EL (cell line): ENCODE data around the gene ZFAND3.

Source experiments
- DNase-seq: peaks from one replicate; pipeline ENCODE4 v3.0.0-alpha.2; 2016

Gene ZFAND3

DNA sequence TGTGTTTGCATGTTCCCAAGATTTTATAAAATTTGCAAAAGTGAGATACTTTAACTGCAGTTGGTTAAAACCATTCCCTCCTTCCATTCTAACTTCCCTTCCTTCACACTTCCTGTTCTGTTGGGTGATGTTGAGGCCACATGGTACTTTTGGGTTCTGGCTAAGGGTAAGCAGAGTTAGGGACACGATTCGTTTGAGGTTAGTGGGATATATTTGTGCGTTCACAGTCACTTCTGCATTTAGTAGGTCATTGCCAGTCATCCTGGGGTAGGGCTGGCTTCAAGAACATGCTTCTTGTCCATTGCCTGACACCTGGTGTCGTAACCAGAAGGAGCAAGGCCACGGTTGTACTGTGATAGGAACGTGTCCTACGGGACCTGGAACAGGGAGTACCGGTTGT lies 340.1 kb downstream of the ZFAND3 start:
- DNase-seq, result no peak

DNA sequence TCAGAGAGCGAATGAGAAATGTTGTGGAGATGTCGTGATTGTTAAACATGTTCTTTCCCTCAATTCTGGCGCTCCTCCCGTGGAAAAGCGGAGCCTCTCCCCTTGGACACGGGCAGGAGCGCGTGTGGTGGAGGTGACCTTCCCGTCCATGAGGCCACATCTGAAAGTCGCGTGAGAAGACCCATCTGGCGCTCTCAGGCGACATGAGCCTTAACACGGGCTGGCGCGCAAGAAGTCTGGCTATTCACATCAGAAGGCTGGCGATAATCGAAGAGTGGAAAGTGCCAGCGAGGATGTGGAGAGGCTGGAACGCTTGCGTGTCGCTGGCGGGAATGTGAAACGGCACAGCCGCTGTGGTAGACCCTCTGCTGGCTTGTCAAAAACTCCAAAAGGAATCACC lies 341.3 kb downstream of the ZFAND3 start:
- no peak for DNase-seq

DNA sequence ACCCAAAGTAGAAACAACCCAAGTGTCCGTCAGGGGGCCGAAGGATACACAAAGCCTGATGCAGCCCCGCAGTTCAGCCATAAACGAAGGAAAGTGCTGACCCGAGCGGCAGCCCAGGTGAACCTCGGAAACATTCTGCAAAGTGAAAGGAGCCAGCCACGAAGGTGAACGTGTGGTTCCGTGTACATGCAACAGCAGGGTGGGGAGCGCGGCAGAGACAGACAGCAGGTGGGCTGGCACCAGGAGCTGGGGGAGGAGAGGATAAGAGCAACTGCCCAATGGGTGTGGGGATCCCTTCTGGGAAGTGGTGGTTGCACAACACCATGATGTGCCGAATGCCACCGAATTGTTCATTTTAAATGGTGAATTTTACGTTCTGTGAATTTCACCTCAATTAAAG lies 341.8 kb downstream of the ZFAND3 start:
- no peak for DNase-seq

DNA sequence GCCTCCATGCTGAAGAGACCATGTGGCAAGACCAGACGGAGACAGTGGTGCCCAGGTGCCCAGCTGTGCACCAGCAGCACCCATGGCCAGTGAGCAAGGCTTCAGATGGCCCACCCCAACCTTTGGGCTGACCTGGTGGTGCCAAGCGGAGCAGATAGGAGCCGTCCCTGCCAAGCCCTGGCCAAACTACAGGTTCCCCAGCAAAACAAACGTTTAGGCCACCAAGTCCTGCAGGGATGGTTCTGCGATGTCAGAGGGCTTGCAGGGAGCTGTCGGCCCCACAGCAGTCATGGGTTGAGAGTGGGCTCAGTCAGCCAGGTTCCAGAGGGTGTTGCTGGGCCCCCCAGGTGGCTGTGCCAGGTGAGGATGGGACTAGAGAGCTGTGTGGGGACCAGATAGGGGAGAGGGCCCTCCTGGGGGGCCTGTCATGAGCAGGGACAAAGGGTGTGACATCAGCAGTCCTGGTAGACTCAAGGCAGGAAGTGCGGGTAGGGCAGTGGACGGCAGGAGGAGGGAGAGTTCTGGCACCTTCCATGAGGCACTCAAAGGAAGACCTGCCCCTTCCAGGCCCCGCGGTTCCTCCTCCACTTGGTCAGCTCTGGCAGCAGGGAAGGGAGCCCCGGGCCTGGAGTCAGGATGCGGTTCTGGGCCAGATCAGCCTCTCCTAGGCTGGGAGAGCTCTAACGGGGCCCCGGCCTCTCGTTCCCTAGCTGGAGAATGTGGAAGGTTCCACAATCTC lies 342.4 kb downstream of the ZFAND3 start:
- no peak for DNase-seq

DNA sequence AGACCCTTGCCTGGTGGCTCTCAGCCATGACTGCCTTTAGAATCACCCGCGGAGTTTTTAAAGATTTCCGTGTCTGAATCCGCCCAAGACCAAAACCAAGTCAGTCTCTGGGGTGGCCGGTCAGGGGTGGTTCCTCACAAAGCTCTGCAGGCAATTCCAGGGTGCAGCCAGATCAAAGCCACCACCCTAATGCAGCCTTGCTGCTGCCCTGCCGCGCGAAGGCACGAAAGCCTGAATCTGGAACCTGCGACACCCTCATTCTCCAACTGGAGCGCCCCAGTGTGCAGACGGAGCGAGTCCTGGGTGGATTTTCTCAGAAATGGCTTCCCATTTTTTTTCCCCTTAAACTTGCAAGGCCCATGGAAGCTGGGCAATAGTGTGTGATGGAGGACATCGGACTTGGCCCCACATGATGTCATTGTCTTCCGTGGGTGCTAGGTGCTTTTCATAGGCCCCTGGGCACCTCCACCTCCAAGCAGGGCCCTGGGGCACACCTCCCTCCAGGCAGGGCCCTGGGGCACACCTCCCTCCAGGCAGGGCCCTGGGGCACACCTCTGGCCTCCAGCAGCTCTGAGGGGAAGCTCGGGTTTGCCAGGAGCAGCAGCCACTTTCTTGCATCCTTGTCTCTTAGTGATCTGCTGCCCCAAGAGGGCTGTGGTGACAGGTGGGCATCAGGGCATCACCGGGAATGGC lies 343.1 kb downstream of the ZFAND3 start:
- no peak for DNase-seq

DNA sequence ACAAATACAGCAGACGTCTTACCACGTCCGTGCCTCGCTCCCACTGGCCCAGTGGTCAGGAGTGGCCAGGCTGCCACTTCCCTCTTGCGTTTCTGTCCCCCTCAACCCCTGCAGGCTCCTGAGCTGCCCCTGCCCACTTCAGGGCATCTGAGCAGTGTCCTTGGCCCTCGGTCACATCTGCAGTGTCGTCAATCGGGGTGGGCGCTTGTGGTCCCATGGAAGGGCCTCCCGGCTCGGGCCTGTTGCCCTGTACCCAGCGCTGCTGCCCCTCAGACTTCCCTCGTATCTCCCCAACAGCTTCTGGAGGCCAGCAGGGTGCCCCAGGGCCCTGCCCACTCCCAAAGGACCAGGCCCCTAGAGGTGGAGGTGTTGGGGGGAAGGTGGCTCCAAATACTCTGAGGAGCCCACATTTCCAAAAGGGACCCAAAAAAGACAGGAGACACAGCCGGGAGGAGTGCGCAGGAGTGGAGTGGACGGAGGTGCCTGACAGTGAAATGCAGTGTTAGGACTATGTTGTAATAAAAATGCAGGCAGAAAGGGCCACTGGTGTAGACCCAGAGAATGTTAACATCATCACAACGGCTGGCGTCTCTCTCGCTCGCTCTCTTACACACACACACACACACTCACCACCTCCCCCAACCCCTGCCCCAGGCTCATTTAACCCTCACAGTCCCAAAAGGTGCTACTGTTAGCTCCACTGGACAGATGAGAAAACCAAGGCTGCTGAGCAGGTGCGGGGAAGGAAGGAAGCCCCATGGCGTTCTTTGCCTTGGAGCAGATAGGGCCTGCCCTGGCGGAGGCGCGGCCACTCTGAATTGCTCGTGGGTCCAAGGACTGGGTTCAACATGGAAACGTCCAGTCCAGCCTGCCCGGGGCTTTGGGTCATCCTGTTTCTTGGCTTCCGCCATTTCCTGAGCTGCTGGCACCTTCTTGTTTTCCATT lies 343.9 kb downstream of the ZFAND3 start:
- no peak for DNase-seq

DNA sequence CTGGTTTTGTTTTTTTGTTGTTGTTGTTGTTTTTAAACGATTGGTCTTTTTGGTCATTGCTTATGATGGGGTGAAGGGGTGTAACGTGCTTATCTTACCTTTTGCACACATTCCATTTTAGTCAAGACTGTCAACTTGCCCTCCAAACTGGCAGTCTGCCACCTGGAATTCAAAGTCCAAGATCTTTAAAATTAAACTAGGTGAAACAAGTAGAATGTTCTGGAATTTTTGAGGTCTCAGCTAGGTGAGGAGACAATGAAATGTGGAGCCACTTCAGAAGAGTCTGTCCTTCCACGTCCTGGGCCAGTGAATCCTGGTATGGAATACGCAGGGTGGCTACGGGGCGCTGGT lies 344.6 kb downstream of the ZFAND3 start:
- DNase-seq, result no peak

DNA sequence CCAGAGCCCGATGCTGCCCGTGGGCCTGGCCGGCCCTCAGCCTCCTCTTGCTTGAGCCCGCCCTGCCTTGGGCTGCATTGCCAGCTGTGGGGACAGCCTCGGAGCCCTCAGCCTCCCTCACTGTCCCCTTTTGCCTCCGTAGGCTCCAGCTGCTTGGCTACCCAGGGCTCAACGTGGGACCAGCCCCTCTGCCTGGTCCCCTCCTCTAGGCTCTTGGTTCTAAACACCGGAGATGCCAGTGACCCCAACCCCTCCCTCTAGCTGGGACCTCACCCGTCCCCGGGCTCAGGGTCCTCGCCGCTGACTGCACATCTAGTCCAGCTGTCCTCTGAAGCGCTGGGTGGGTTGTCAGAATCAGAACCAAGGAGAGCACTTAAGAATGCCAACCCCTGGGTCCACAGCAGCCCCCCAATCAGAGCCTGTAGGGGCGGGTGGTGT lies 345.2 kb downstream of the ZFAND3 start:
- DNase-seq, result no peak

DNA sequence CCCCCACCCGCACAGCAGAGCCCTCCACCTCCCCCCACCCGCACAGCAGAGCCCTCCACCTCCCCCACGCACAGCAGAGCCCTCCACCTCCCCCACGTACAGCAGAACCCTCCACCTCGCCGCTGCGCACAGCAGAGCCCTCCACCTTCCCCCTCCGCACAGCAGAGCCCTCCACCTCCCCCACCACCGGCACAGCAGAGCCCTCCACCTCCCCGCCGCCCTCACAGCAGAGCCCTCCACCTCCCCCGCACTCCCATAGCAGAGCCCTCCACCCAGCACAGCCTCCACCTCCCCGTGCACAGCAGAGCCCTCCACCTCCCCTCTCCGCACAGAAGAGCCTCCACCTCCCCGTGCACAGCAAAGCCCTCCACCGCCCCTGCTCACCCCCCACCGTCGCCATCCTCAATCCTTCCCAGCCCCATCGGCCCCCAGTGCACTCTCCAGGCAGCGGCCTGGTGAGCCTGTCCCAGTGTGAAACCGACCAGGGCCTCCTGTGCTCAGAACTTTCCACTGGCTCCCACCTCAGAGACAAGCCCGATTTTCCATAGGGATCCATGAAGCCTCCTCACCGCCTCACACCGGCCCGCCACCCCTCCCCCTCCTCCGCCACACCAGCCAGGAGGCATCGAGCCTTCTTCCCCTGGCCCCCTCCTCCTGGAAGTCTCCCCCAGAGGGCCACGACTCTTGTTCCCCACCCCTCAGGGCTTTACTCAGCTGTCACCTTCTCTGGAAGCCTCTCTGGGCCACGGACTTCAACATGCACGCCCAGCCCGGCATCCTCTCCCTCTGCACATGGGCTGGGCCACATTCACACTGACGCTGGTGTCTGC lies 347.1 kb downstream of the ZFAND3 start:
- no peak for DNase-seq

DNA sequence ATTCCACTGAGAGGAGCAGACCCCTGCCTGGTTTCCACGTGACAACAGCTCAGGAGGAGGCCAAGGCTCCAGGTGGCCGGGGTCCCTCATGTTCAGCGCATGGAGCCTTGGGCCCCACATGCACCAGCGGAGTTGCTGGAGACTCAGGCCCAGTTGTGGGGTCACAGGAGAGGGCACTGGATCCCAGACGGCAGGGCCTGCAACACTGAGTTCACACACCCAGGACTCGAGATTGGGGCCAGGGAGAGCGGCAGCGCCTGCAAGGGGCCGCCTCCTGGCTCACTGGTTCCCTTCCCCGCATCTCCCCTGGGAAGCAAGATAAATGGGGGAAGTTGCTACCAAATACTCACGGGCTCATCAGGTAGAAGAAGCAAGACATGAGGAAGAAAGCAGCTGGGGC lies 348.1 kb downstream of the ZFAND3 start:
- DNase-seq, result no peak

DNA sequence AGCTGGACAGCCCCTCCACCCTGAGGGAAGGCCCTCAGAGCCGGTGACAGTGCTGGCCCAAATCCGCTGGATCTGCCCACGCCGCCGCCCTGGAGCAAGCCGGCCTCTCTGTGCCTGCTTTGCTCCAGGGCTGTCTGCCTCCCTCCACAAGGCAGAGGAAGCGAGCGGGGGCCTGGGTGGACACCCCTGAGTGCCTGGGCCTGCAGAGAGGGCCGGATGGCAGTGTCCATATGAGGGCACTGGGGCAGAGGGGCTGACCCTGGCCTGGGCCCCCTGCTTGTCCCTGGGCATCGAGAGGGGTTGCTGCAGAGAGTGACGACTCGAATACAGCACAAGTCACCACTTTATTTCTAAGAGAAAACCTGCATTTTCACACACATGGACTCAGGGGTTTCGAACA lies 348.6 kb downstream of the ZFAND3 start:
- no peak for DNase-seq

DNA sequence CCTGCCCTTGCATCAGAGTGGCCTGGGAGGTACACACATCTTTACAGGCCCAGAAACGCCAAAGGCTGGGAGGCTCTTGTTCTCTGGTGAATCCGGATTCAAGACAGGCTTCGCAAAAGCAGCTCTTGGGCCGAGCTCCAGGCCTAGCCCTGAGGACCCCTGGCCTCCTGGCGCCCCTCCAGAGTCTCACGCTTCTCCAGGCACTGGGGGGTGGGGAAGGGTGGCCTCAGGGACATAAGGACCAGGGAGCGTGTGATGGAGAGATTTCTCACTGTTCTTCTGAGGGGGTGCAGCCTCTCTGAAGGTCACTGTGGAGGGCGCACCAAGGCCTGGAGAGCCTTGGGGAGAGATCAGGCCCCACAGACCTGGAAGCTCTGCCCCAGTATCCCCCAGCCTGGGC lies 349.2 kb downstream of the ZFAND3 start:
- no peak for DNase-seq

DNA sequence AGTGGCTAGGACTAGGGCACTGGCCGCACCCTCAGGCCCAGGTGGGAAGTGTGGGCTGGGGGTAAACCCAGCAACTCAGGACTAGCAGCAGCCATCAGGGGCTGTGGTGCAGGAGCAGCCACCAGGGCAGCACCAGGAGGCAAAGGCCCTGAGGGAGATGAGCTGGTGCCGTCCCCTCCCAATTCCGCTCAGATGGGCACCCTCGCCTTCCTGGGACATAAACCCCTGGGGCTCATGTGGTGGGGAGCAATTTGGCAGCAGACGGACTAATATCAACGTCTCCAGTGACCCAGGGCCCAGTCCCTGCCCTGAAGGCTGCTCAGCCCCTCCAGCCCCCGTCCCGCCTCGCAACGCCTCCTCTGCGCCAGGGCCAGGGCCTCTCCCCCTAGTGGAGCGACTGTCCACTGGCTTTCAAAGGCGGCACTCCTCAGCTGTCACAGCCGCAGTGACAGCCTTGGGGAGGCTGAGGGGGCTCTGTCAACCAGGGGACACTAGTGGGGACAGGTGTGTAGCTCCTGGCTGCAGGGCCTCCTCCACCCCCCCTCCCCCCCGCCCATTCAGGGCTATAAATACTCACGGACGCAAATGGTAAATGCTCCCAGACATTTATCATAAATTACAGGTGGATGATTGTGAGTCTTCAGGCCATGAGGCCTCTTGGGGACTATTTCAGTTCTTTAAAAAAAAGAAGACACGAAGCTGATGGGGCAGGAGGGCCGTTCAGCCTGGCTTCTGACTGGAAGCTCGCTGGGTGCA lies 349.9 kb downstream of the ZFAND3 start:
- no peak for DNase-seq

DNA sequence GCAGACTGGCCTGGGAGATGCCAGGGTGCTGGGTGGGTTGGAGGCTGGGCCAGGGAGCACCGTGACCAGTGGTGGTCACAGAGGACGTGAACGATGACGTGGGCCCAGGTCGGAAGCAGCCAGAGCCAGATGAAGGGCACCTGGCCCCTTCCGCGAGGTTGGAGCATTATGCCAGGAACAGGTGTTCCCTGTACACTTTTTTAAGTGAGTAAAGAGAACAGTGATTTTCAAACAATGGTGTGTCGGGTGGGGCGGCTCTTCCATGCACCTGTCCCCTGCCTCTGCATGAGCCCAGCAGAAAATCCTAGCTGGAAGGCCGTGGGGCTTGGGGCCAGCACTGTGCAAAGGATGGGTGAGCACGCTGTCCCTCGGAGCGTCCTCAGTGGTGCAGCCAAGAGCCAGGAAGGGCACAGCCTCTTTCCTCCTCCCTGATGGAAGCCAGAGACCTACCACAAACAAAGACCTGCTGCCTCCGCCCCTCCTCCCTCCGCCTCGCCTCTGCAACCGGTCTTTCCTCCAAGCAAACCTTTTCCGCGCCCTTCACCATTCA lies 350.5 kb downstream of the ZFAND3 start:
- DNase-seq, result no peak

DNA sequence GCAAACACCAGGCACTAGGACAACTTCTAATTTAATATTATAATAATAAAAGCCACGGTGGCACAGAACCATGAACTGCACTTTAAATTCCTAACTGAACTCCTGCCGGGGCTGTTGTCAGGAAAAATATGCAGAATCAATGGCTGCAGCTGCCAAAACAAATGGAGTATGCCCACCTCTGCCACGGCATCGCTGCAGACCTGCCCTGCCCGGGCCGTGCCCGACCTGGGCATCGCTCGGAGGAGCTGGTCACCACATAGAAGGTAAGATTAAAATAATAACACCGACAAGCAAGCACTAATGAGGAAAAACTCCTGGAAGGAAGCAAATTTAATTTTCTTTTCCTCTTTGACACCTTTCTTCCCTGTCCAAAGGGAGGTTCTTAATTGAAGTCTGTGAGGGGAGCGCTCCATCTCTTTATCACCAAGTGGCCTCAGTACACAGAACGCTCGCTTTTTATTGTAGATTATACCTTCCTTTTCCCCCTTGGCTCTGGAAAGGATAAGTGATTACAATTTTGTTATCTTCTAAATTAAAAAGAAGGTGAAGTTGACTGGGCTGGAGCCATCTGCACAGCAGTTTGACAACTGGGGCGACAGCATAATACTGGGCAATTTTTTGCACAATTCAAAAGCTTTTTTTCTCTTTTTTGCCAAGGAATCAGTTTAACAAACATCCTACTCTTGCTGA lies 351.3 kb downstream of the ZFAND3 start:
- no peak for DNase-seq

DNA sequence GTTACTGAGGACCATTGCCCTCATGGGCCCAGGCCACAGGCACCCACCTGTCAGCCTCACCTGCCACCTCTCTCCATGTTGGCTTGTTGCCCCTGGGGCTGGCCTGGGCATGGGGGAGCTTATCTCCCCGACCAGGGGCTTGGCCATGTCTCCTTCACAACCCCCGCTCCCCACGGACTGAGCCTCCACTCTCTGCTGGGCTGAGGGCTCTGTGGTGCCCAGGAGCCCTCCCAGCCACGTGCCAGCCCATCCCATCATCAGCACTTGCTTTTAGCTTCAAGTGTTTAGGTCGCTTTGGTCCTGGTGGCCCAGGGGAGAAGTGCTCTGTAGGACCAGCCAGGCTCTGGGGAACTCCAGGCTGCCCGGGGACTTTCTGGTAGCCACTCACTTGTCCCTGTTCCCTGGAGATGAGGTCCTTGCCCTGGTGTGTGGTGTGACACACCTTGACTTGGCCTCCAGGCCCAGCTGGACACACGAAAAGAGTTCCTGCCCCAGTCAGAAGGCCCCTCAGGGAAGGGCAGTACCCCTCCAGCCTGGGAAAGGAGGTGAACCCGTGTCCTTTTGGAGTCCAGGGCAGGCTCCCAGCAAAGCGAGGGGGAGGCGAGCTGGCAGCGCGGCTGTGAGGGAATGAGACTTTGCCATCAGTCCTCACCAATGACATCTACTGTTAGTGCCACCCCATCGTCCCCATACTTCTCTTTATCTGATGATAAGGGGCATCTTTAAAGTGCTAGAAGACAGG lies 352.6 kb downstream of the ZFAND3 start:
- no peak for DNase-seq

DNA sequence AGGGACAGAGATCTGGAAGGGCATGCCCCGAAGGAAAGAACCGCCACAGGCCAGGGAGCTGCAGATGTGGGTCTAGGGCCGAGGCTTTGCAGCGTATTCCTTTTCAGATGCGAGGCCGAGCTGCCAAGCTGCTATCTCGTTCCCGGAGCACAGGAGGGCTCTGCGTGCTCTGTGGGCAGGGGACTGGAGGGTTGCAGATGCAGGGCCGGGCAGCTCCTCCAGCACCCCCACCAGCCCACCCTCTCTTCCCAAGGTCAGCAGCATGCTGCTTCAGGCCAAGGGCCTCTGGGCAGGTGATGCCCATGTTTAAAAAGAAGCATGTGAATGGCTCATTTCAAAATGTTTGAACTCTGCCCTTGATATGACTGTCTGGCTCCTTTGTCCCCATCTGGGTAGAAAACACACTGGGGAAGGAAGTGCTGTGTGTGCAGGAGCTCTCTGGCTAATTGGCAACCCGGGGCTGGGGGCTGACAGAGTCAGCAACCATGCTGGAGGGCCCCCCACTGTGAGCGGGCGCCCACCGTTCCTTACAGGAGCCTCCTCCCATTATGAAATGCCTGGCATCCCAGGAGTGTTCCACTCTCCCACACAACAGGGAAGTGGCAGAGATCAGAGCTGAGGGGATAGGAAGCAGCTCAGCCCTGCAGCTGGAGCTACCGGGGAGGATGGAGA lies 353.3 kb downstream of the ZFAND3 start:
- no peak for DNase-seq

DNA sequence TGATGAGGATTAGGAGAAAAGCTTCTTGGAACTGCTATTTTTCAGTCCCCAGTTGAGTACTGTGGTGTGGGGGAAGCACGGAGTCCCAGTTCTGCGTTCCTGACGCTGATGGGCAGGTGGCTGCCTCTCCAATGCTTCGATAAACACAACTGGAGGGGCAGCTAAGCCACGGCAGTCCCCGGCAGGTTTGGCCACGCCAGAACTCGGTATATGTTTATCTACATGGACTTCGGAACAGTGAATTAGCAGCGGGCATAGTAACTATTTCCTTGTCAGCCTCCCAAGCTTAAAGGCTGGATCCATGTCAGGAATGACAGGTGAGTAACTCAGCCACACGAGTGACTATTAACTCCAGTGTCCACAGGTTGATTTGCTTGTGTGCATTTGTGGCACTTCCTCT lies 354.4 kb downstream of the ZFAND3 start:
- DNase-seq, result no peak

DNA sequence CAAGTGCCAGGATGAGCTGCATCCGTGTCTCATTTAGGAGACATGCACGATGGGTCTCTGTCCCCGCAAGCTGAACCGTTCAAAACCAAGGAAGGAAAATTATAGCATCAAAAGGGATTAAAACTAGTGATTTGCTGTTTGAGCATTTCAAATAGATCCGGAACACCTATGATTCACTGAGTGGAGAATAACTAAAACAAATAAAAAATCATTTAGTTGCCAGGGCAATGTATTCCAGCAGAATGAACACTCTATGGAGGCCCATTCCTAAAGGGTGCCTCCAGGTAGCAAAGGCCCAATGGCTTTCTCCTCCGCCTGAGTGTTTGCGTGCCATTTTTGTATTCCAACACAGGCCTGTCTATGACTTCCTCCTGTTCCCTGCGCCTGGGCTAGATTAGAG lies 354.8 kb downstream of the ZFAND3 start:
- no peak for DNase-seq
